ENCODE measurements around the gene GMCL1. TPM values are rescaled to one million over a fixed set of nuclear protein-coding genes. Genes with fewer than 3 reads are reported as not detected.

The GMCL1 gene
- total and polyA plus RNA-seq, 9 of the 15 experiments (the other 6 are each of a cell fraction or from before 2014, with no cell fraction given) = 7.0 to 27.3 (median 15.4) TPM

- no peak for TF ChIP-seq ZMIZ1 (IDR thresholded peaks at IDR 0.05; ENCODE audit: low read depth in 2 of 2, low read length in 2 of 2)
- TF ChIP-seq ARID3A (IDR thresholded peaks at IDR 0.05; ENCODE audit: borderline replicate concordance, low read depth, low read length) = peak; percentile 29; the same call in 1 of the 2 replicates
- TF ChIP-seq ZBTB26 (CRISPR knock-in tag; IDR thresholded peaks at IDR 0.05) = no peak
- TF ChIP-seq ZNF778 (CRISPR knock-in tag; IDR thresholded peaks at IDR 0.05) = no peak
- no peak for TF ChIP-seq ZNF124 (CRISPR knock-in tag; IDR thresholded peaks at IDR 0.05)
- TF ChIP-seq RNF2 (IDR thresholded peaks at IDR 0.05) = peak; percentile 87
- TF ChIP-seq NFXL1 (CRISPR knock-in tag; IDR thresholded peaks at IDR 0.05) = no peak
- no peak for TF ChIP-seq WHSC1 (IDR thresholded peaks at IDR 0.05; ENCODE audit: low read length)
- TF ChIP-seq TAF7 (tag; IDR thresholded peaks at IDR 0.05) = peak; percentile 100
- TF ChIP-seq CAMTA2 (CRISPR knock-in tag; conservative IDR thresholded peaks at IDR 0.05) = no peak
- no peak for TF ChIP-seq PURB (CRISPR knock-in tag; IDR thresholded peaks at IDR 0.05; ENCODE audit: low read depth)
- TF ChIP-seq ZNF134 (CRISPR knock-in tag; conservative IDR thresholded peaks at IDR 0.05) = no peak
- TF ChIP-seq ZNF699 (CRISPR knock-in tag; IDR thresholded peaks at IDR 0.05; ENCODE audit: insufficient replicate concordance) = no peak
- TF ChIP-seq CEBPB (tag; IDR thresholded peaks at IDR 0.05) = no peak
- peak; percentile 52 for TF ChIP-seq HDAC3 (IDR thresholded peaks at IDR 0.05; ENCODE audit: borderline replicate concordance, partially characterized antibody)
- no peak for TF ChIP-seq TAF15 (IDR thresholded peaks at IDR 0.05; ENCODE audit: low read depth, low read length)
- TF ChIP-seq ETV5 (CRISPR knock-in tag; IDR thresholded peaks at IDR 0.05; ENCODE audit: low read depth) = peak; percentile 74
- TF ChIP-seq STAT6 (CRISPR knock-in tag; IDR thresholded peaks at IDR 0.05) = no peak
Observed at GRCh38 chr2:69893684-69894551, 64.5 kb downstream of the GMCL1 start, which contains the start of gene SNRNP27 (continued).
